Activated CD8-positive, alpha-beta T cell treated with anti-CD3 and anti-CD28 coated beads, Interleukin-2, amount 10 ng/mL, durations not matched to agents 7 days and 5 days (primary cell): ENCODE results near the gene CTIF. TPM values are rescaled to one million over a fixed set of nuclear protein-coding genes. Genes with fewer than 3 reads are reported as not detected.

ENCODE experiments used
- ATAC-seq: fragments of 150-1000 bp; cut with Tn5 transposase; one replicate; pipeline ENCODE4 v1.10.0; 2021; ENCODE audit warnings: moderate library complexity
- CTCF ChIA-PET: fragments of 350-600 bp; sonication (Branson Sonifier 250); formaldehyde crosslinking; loops from one replicate; lab custom pipeline; 2021; ENCODE audit warnings: antibody characterized with exemption; lab: Charles Lee
- POLR2A ChIA-PET: fragments of 350-600 bp; sonication (Branson Sonifier 250); formaldehyde crosslinking; loops from one replicate; lab custom pipeline; 2021; ENCODE audit warnings: antibody characterized with exemption; lab: Charles Lee
- DNase-seq: peaks from one replicate; pipeline ENCODE4 v3.0.0-alpha.2; 2020
- H3K27ac Mint-ChIP-seq: one replicate; pipeline ENCODE4 v1.8.0; 2021; ENCODE audit warnings: mild to moderate bottlenecking, mixed read lengths
- H3K27me3 Mint-ChIP-seq: one replicate; pipeline ENCODE4 v1.8.0; 2021; ENCODE audit warnings: low read depth, mixed read lengths
- H3K36me3 Mint-ChIP-seq: one replicate; pipeline ENCODE4 v1.8.0; 2021; ENCODE audit warnings: low read depth, mixed read lengths
- H3K4me1 Mint-ChIP-seq: one replicate; pipeline ENCODE4 v1.8.0; 2021; ENCODE audit warnings: low read depth, mixed read lengths
- H3K4me3 Mint-ChIP-seq: one replicate; pipeline ENCODE4 v1.8.0; 2021; ENCODE audit warnings: mild to moderate bottlenecking, mixed read lengths
- H3K9me3 Mint-ChIP-seq: one replicate; pipeline ENCODE4 v1.8.0; 2022; ENCODE audit warnings: mixed read lengths; ENCODE audit not compliant: insufficient read depth
- total RNA-seq, 2 experiments: library from RNA; stranded (reverse); gene quantifications; one replicate each; pipeline ENCODE4 v1.2.3, GENCODE V29; 2021

CTIF gene
- total RNA-seq, 2 experiments from 2014 or later, result 1.3 to 2.1 TPM

DNA sequence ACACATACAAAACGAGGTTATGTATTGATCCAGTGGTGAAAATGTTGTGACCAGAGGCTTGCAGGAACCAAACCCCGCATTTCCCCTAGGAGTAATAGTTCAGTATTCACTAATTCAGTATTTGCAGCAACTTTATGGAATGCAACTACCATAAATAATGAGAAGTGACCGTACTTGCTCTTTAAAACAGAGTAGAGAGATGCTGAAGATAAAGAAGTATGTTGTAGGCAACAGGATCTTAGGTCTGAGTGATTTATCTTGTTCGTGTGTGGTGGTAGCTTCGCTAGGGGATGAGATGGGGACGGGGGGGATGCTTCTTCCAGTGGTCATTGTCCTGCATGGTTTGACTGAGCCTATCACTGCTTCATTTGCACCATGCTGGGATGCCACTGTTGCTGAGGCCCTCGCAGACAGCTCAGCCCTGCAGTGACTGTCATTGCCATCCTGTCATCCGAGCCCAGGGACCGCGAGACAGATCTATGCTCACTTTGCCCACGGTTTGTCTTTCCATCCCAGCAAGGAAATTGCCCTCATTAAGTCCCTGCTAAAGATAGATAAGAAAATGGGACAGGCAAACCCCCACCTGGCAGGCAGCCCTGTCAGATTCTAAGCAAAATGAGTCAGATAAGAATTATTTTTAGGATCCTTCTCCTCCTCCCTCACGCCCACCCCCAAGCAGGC lies 181.3 kb downstream of the CTIF start:
- Mint-ChIP-seq H3K27ac (no peak overlapping the region), H3K4me1 (peaks cover 9% of the 10 kb centered on the region), H3K27me3 (peaks cover 3% of the 10 kb centered on the region), H3K36me3 (no peaks in the 10 kb centered on the region), H3K4me3 (no peak overlapping the region), H3K9me3 (no peaks in the 10 kb centered on the region)
- ATAC-seq (no peak), DNase-seq (no peak)
- ChIA-PET POLR2A (no interaction called here), CTCF (no interaction called here)

DNA sequence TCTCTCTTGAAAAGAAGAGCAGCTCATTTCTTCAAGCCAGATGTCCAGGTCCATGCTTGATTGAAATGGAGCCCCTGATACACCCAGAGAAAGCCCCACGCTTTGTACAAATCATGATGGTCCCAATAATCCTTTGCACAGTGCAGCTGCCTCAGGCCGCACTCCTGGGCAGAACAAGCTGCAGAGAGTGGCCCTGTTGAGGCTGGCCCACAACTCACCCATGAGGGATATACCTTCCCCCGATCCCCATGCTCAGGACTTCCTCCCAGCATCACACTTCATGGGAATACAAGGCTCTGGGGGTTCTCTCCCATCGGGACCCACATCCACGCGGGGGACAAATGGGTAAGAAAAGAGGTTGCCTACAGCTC lies 181.8 kb downstream of the CTIF start:
- no peaks in the 10 kb centered on the region for H3K36me3 Mint-ChIP-seq
- no peaks in the 10 kb centered on the region for H3K9me3 Mint-ChIP-seq
- peaks cover 4% of the 10 kb centered on the region for H3K4me1 Mint-ChIP-seq
- ChIA-PET POLR2A (no interaction called here), CTCF (no interaction called here)
- DNase-seq, result no peak
- H3K27me3 Mint-ChIP-seq, result peaks cover 3% of the 10 kb centered on the region
- no peak overlapping the region for H3K4me3 Mint-ChIP-seq
- no peak overlapping the region for H3K27ac Mint-ChIP-seq
- no peak for ATAC-seq

DNA sequence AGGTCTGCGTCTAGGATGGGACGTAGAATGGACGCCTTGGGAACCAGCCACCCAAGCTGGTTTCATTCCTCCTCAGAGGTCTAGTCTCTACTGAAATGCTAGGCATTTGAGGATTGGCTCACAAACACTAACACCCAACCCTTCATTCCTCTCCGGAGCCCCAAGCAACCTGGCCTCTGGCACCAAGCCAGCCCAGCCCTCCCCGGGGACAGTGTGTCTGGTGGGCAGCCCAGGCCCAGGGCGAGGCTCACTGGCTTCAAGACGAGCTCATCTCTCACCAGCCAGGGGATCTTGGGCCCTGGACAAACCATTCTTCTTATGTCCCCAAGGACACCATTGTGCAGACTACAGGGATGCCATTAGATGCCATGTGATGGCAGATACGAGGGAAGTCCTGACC lies 182.5 kb downstream of the CTIF start:
- Mint-ChIP-seq H3K4me3 (no peak overlapping the region), H3K27ac (no peak overlapping the region), H3K27me3 (peaks cover 3% of the 10 kb centered on the region), H3K4me1 (no peaks in the 10 kb centered on the region), H3K36me3 (no peaks in the 10 kb centered on the region), H3K9me3 (no peaks in the 10 kb centered on the region)
- ChIA-PET POLR2A (no interaction called here), CTCF (no interaction called here)
- ATAC-seq (no peak), DNase-seq (no peak)

DNA sequence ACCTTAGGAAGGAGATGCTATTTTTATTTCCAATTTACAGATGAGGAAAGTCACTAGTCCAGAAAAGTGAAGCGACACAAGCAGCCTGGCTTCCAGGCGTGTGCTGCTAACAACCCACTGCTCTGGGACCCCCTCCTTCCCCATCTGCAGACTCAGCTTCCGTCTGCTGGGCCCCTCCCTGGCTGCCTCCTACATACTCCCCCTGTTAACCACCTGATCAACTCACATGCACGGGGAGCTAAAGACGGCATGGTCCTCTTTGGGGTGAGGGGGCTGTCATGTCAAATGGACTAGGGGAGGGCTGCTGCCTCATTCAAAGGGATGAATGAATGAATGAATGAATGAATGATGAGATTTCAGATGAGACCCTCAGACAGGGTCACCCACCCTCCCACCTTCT lies 184.2 kb downstream of the CTIF start:
- Mint-ChIP-seq H3K27me3 (peaks cover 3% of the 10 kb centered on the region), H3K9me3 (no peaks in the 10 kb centered on the region), H3K4me3 (no peak overlapping the region), H3K4me1 (peaks cover 9% of the 10 kb centered on the region), H3K36me3 (no peaks in the 10 kb centered on the region), H3K27ac (no peak overlapping the region)
- CTCF ChIA-PET, result no interaction called here
- ATAC-seq, result no peak
- POLR2A ChIA-PET, result no interaction called here
- DNase-seq, result no peak

DNA sequence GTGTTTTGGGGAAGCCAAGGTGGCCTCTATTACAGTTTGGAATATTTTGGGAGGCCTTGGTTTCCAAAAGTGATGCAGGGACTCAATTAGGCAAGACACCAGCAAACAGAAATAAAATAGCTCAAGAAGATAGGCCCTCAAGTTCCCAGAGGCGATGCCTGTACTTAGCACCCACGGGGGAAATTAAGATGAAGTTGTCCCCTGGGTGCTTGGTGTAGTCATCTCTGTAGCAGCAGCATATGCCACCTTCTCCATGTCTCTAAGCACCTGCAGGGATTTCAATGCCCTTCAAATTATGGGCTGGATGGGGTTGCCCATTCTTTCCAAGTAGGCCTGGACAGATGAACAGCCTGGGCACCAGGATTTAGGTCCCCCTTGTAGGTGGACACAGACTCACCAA lies 185.0 kb downstream of the CTIF start:
- H3K27ac Mint-ChIP-seq, result no peak overlapping the region
- H3K4me3 Mint-ChIP-seq, result no peak overlapping the region
- no peaks in the 10 kb centered on the region for H3K27me3 Mint-ChIP-seq
- ChIA-PET POLR2A (no interaction called here), CTCF (no interaction called here)
- no peaks in the 10 kb centered on the region for H3K9me3 Mint-ChIP-seq
- H3K4me1 Mint-ChIP-seq, result peaks cover 12% of the 10 kb centered on the region
- H3K36me3 Mint-ChIP-seq, result no peaks in the 10 kb centered on the region
- ATAC-seq (no peak), DNase-seq (no peak)

DNA sequence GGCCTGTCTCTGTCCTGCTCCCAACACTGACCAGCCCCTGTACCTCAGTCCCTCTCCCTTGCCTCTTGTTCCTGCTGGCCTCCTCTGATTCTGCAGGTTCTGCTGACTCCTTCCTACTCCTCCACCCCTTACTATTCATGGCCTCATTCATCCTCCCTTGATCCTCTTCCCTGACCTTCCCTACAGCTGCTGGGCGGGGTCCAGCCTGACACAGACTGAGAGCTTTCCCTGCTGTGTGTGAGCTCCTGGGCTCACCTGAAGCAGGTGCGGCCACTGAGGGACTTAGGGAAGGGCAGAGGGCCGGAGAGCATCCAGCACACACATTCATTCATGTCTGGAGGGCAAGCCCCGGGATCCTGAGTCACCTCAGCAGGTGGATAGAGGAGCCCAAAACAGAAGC lies 185.6 kb downstream of the CTIF start:
- Mint-ChIP-seq H3K4me1 (peaks cover 15% of the 10 kb centered on the region), H3K36me3 (no peaks in the 10 kb centered on the region), H3K9me3 (no peaks in the 10 kb centered on the region), H3K27ac (no peak overlapping the region), H3K4me3 (no peak overlapping the region), H3K27me3 (no peaks in the 10 kb centered on the region)
- ATAC-seq (no peak), DNase-seq (no peak)
- ChIA-PET POLR2A (no interaction called here), CTCF (no interaction called here)

DNA sequence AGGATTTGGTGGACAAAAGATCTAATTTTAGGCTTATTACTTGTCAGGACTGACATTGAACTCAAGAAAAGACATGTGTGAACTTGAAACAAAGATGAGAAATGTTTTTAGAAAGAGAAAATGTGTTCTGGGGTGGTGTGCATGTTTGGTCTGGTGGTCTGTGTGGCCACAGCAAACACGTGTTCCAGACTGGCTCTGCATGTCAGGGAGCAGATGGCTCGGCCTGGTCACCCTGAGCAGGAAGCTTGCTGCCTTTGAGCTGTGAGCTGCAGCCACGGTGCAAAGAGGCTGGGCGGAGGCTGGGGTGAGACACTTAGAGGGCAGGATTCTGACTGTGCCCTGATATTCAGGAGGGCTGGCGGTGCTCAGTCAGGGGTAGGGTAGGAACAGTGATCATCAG lies 186.1 kb downstream of the CTIF start:
- no peak overlapping the region for H3K27ac Mint-ChIP-seq
- no peaks in the 10 kb centered on the region for H3K9me3 Mint-ChIP-seq

DNA sequence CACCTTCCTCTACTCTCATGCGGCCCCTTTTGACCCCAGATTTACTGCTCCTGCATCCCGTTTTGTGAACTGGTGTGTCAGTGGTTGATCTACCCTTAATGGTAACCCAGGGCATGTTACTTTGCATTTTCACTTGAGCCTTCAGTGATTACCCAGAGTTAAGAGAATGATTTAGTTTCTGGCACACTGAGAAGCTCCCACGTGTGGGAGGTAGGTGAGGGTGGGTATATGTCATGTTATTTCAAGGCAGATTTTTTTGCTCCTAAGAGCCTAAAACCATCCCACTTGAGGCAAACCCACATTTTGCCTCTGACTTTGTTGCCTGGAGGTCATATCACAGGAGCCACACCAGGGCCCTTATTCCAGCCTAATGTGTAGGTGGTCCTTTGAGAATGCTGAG lies 186.7 kb downstream of the CTIF start:
- no peak for DNase-seq
- no peak overlapping the region for H3K4me3 Mint-ChIP-seq

More for the DNA sequence above, 186.1 kb downstream of the CTIF start:
- H3K4me1 Mint-ChIP-seq, result peaks cover 15% of the 10 kb centered on the region
- ATAC-seq, result no peak
- H3K4me3 Mint-ChIP-seq, result no peak overlapping the region
- CTCF ChIA-PET, result no interaction called here
- POLR2A ChIA-PET, result interaction anchor here (0.6 kb wide), 1 partner anchor 715 kb away, joined by 4 read pairs; no protein-coding TSS in a partner anchor
- H3K36me3 Mint-ChIP-seq, result no peaks in the 10 kb centered on the region
- DNase-seq, result no peak
- no peaks in the 10 kb centered on the region for H3K27me3 Mint-ChIP-seq

DNA sequence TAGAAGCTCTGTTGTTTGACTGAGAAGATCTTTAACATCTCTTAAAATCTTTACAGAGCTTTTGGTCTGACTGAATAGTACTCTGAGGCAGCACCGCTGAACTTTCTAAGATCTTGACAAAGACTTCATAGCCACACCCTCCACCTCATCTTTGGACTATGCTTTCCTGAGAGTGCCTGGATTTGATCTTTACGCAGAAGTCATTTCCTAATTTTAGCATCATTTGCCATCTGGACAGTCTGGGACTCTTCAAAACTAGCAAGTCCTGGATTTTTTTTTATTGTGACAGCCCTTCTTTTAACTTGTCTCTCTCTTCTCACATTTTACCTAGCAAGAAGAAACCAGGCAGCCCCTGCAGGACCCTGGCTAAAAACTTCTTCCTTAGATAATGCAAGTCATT lies 188.8 kb downstream of the CTIF start:
- DNase-seq (no peak), ATAC-seq (no peak)
- POLR2A ChIA-PET, result no interaction called here
- CTCF ChIA-PET, result interaction anchor here (1.7 kb wide), 1 partner anchor 12 kb away, joined by 4 read pairs; no protein-coding TSS in a partner anchor
- H3K27me3 Mint-ChIP-seq, result no peaks in the 10 kb centered on the region
- H3K4me1 Mint-ChIP-seq, result peaks cover 15% of the 10 kb centered on the region
- H3K4me3 Mint-ChIP-seq, result no peak overlapping the region
- no peaks in the 10 kb centered on the region for H3K9me3 Mint-ChIP-seq
- no peaks in the 10 kb centered on the region for H3K36me3 Mint-ChIP-seq
- H3K27ac Mint-ChIP-seq, result no peak overlapping the region

More for the DNA sequence above, 186.7 kb downstream of the CTIF start:
- POLR2A ChIA-PET, result interaction anchor here (0.6 kb wide), 1 partner anchor 714 kb away, joined by 4 read pairs; no protein-coding TSS in a partner anchor
- Mint-ChIP-seq H3K36me3 (no peaks in the 10 kb centered on the region), H3K9me3 (no peaks in the 10 kb centered on the region), H3K27ac (no peak overlapping the region), H3K27me3 (no peaks in the 10 kb centered on the region), H3K4me1 (peaks cover 15% of the 10 kb centered on the region)
- CTCF ChIA-PET, result no interaction called here
- no peak for ATAC-seq

DNA sequence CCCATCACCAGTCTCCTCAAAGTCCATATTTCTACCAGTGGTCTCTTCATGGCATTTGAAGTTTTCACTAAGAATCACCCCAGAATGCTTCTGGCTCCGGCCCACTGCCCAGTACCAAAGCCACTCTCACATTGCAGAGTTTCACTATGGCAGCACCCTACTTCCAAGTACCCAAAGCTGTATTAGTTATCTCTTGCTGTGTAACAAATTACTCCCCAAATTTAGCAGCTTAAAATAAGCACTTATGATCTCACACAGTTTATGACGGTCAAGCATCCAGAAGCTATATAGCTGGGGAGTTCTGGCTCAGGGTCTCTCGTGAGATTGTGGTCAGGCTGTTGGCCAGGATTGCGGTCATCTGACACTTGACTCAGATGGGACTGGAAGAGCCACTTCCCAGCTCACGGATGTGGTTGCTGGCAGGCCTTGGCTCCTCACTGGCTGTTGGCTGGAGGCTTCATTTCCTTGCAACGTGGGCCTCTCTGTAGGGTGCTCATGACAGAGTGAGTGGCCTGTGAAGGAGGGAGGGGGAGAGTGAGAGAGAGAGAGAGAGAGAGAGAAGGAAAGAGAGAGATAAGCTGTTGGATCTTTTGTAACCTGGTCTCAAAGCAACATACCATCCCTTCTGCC lies 189.5 kb downstream of the CTIF start:
- DNase-seq, result no peak
- no peak overlapping the region for H3K4me3 Mint-ChIP-seq
- no peaks in the 10 kb centered on the region for H3K36me3 Mint-ChIP-seq
- peaks cover 15% of the 10 kb centered on the region for H3K4me1 Mint-ChIP-seq
- ChIA-PET POLR2A (no interaction called here), CTCF (interaction anchor here (1.7 kb wide), 1 partner anchor 13 kb away, joined by 4 read pairs; no protein-coding TSS in a partner anchor)
- H3K27me3 Mint-ChIP-seq, result no peaks in the 10 kb centered on the region
- no peaks in the 10 kb centered on the region for H3K9me3 Mint-ChIP-seq
- ATAC-seq, result no peak
- peak overlapping the region; percentile 30 for H3K27ac Mint-ChIP-seq

DNA sequence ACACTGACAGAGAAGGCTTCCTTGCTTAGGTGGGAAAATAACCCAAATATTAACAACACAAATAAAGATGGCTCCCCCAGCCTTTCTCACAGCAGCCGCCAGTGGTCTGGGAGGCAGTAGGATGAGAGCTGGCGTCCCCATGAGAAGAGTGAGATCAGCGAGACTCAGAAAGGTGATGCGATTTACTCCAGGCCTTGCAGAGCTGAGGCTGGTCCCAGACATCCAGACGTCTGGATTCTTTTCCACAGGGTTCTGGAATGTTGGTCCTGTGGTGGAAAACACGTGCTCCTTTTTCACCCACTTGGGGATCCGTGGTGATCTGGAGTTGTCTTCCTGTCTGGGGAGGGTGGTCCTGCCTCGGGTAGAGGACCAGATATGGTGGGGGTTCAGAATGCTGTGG lies 190.6 kb downstream of the CTIF start:
- Mint-ChIP-seq H3K27me3 (no peaks in the 10 kb centered on the region), H3K36me3 (no peaks in the 10 kb centered on the region), H3K27ac (no peak overlapping the region), H3K4me3 (no peak overlapping the region), H3K9me3 (no peaks in the 10 kb centered on the region), H3K4me1 (peaks cover 15% of the 10 kb centered on the region)
- CTCF ChIA-PET, result no interaction called here
- DNase-seq (no peak), ATAC-seq (no peak)
- POLR2A ChIA-PET, result no interaction called here

DNA sequence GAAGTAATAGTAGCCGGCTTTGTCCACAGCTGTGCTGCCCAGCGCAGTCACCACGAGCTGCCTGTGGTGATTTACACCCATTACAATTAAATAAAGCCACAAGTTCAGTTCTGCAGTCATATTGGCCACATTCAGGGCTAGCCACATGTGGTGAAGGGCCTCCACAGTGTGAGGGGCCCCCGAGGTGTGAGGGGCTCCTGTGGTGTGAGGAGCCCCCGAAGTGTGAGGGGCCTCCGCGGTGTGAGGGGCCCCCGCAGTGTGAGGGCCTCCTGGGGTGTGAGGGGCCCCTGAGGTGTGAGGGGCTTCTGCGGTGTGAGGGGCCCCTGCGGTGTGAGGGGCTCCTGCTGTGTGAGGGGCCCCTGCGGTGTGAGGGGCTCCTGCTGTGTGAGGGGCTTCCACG lies 191.2 kb downstream of the CTIF start:
- CTCF ChIA-PET, result no interaction called here
- no peak for DNase-seq
- no peaks in the 10 kb centered on the region for H3K36me3 Mint-ChIP-seq
- no peak overlapping the region for H3K4me3 Mint-ChIP-seq
- H3K27ac Mint-ChIP-seq, result no peak overlapping the region
- H3K27me3 Mint-ChIP-seq, result no peaks in the 10 kb centered on the region
- H3K9me3 Mint-ChIP-seq, result no peaks in the 10 kb centered on the region
- POLR2A ChIA-PET, result no interaction called here
- H3K4me1 Mint-ChIP-seq, result peaks cover 17% of the 10 kb centered on the region
- no peak for ATAC-seq
